ENCODE measurements around the gene GPR173.

GPR173 gene

GRCh38 chrX:53071604-53072417, 23.2 kb downstream of the GPR173 start:
- peak; percentile 79 for DNase-seq

- DNase-seq: no peak
Observed at GRCh38 chrX:53072418-53073114, 24.0 kb downstream of the GPR173 start.

GRCh38 chrX:53073115-53073586, 24.6 kb downstream of the GPR173 start:
- DNase-seq: no peak

GRCh38 chrX:53075011-53075410, 26.4 kb downstream of the GPR173 start:
- DNase-seq: no peak

GRCh38 chrX:53076671-53077070, 28.1 kb downstream of the GPR173 start:
- DNase-seq: no peak

- DNase-seq: no peak
Observed at GRCh38 chrX:53077207-53078197, 28.9 kb downstream of the GPR173 start.

GRCh38 chrX:53078943-53079342, 30.4 kb downstream of the GPR173 start:
- no peak for DNase-seq

GRCh38 chrX:53080628-53081580, 32.3 kb downstream of the GPR173 start:
- DNase-seq: peak; percentile 47

GRCh38 chrX:53081925-53082772, 33.6 kb downstream of the GPR173 start, which contains the start of gene TSPYL2:
Gene TSPYL2, plus strand, starts transcription at chrX:53082367. Its CDS starts 132 bp downstream, at chrX:53082499.
- DNase-seq: peak; percentile 97

- DNase-seq: no peak
Observed at GRCh38 chrX:53082773-53083616, 34.4 kb downstream of the GPR173 start.

- DNase-seq: no peak
Observed at GRCh38 chrX:53084043-53084570, 35.5 kb downstream of the GPR173 start.

GRCh38 chrX:53084863-53085262, 36.3 kb downstream of the GPR173 start:
- DNase-seq: no peak

GRCh38 chrX:53085661-53086229, 37.2 kb downstream of the GPR173 start:
- no peak for DNase-seq

- DNase-seq: no peak
Observed at GRCh38 chrX:53086464-53086863, 37.9 kb downstream of the GPR173 start.

GRCh38 chrX:53087388-53087831, 38.8 kb downstream of the GPR173 start:
- DNase-seq: no peak

GRCh38 chrX:53088136-53088974, 39.8 kb downstream of the GPR173 start:
- DNase-seq: peak; percentile 91

GRCh38 chrX:53089224-53089842, 40.7 kb downstream of the GPR173 start:
- DNase-seq: peak; percentile 54

Measured in CD4-positive, alpha-beta T cell treated with Interleukin-15 for 1 hour (primary cell).